Loucy (cell line): ENCODE results near the gene CD151.

Experiments
- H2AFZ ChIP-seq: fragments of 200-600 bp; sonication (generic); 2 replicates; pipeline ENCODE4 v1.6.0; 2016; ENCODE audit warnings: antibody characterized with exemption, mild to moderate bottlenecking, low read length, moderate library complexity
- H3F3A ChIP-seq: fragments of 200-600 bp; 2 replicates; pipeline ENCODE4 v1.6.0; 2016; ENCODE audit warnings: antibody characterized with exemption, low read depth, mild to moderate bottlenecking
- H3K27me3 ChIP-seq: fragments of 200-600 bp; sonication (generic); 2 replicates; pipeline ENCODE4 v1.6.1; 2014; ENCODE audit warnings: low read length, mild to moderate bottlenecking; ENCODE audit not compliant: insufficient read depth, poor library complexity, severe bottlenecking
- H3K36me3 ChIP-seq: fragments of 200-600 bp; sonication (generic); 2 replicates; pipeline ENCODE4 v1.6.1; 2016; ENCODE audit warnings: low read length; ENCODE audit not compliant: insufficient read depth
- H3K4me1 ChIP-seq: fragments of 200-600 bp; sonication (generic); 2 replicates; pipeline ENCODE4 v1.5.1; 2014; ENCODE audit warnings: low read length, mild to moderate bottlenecking; ENCODE audit not compliant: insufficient read depth, poor library complexity, severe bottlenecking
- H3K4me2 ChIP-seq: fragments of 200-600 bp; sonication (generic); 2 replicates; pipeline ENCODE4 v1.6.0; 2014; ENCODE audit warnings: antibody characterized with exemption, low read length, low read depth, mild to moderate bottlenecking; ENCODE audit not compliant: poor library complexity, severe bottlenecking
- H3K4me3 ChIP-seq: fragments of 200-600 bp; sonication (generic); 2 replicates; pipeline ENCODE4 v1.5.1; 2014; ENCODE audit warnings: low read length, mild to moderate bottlenecking, mixed read lengths; ENCODE audit not compliant: poor library complexity, severe bottlenecking
- H3K79me2 ChIP-seq: fragments of 200-600 bp; sonication (generic); 2 replicates; pipeline ENCODE4 v1.6.1; 2014; ENCODE audit warnings: low read length; ENCODE audit not compliant: insufficient read depth
- H3K9ac ChIP-seq: fragments of 200-600 bp; sonication (generic); 2 replicates; pipeline ENCODE4 v1.6.0; 2014; ENCODE audit warnings: mild to moderate bottlenecking, low read depth, low read length, moderate library complexity; ENCODE audit not compliant: poor library complexity, severe bottlenecking
- H3K9me2 ChIP-seq: fragments of 200-600 bp; sonication (generic); replicated peaks from 2 replicates; pipeline ENCODE4 v1.6.1; 2016; ENCODE audit warnings: low read depth, low read length, mixed read lengths
- H3K9me3 ChIP-seq: fragments of 200-600 bp; sonication (generic); 2 replicates; pipeline ENCODE4 v1.6.1; 2014; ENCODE audit warnings: mild to moderate bottlenecking, antibody characterized with exemption, low read length, low read depth; ENCODE audit not compliant: insufficient read depth
- H4K20me1 ChIP-seq: fragments of 200-600 bp; sonication (generic); 2 replicates; pipeline ENCODE4 v1.6.0; 2014; ENCODE audit warnings: antibody characterized with exemption, low read length, mild to moderate bottlenecking; ENCODE audit not compliant: insufficient read depth, poor library complexity, severe bottlenecking
- EZH2phosphoT487 ChIP-seq: fragments of 200-600 bp; IDR thresholded peaks from 2 replicates; pipeline ENCODE4 v1.6.1; 2018; ENCODE audit warnings: antibody characterized with exemption, mild to moderate bottlenecking, moderate library complexity, borderline replicate concordance
- TF ChIP-seq, protein P1 (sequence below): fragments of 200-600 bp; sonication (generic); conservative IDR thresholded peaks from 2 replicates; pipeline ENCODE4 v1.5.1; 2014; ENCODE audit warnings: mild to moderate bottlenecking, antibody characterized with exemption, low read length

CD151 gene

DNA sequence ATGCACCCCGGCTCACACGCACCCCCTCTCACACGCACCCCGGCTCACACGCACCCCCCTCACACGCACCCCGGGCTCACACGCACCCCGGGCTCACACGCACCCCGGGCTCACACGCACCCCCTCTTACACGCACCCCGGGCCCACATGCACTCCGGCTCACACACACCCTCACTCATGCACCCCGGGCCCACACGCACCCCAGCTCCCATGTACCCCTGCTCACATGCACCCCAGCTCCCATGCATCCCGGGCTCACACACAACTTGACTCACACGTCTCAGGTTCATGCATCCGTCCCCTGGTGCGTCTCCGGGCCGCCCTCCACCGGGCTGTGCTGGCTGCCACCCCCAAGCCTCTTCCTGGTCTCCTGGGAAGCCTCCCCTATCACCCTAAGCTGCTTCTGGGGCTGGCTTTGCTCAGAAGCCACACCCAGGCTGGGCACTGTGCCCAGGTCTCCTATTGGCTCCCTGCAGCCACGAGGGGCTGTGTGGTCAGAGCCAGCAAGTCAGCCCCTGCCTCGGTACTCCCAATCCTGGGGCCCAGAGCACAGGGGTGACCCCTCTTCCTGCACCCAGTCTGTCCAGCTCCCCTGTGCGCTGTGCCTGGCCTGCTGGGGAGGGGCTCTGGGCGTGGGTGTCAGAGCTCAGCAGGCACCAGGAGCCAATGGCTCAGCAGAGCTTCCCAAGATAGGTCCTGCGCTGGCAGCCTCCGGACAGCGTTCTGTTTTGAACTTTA lies 26.8 kb downstream of the CD151 start:
- peaks cover 3% of the 10 kb centered on the region for H3K4me1 ChIP-seq
- no peaks in the 10 kb centered on the region for H3K36me3 ChIP-seq
- H3K9ac ChIP-seq = no peak overlapping the region
- H3K9me3 ChIP-seq = no peaks in the 10 kb centered on the region
- no peak overlapping the region for H2AFZ ChIP-seq
- no peak overlapping the region for H3K4me2 ChIP-seq
- H3K9me2 ChIP-seq = no peaks in the 10 kb centered on the region
- TF ChIP-seq EZH2phosphoT487 = no peak
- TF ChIP-seq, protein P1, sequence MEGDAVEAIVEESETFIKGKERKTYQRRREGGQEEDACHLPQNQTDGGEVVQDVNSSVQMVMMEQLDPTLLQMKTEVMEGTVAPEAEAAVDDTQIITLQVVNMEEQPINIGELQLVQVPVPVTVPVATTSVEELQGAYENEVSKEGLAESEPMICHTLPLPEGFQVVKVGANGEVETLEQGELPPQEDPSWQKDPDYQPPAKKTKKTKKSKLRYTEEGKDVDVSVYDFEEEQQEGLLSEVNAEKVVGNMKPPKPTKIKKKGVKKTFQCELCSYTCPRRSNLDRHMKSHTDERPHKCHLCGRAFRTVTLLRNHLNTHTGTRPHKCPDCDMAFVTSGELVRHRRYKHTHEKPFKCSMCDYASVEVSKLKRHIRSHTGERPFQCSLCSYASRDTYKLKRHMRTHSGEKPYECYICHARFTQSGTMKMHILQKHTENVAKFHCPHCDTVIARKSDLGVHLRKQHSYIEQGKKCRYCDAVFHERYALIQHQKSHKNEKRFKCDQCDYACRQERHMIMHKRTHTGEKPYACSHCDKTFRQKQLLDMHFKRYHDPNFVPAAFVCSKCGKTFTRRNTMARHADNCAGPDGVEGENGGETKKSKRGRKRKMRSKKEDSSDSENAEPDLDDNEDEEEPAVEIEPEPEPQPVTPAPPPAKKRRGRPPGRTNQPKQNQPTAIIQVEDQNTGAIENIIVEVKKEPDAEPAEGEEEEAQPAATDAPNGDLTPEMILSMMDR = no peak
- no peaks in the 10 kb centered on the region for H3F3A ChIP-seq
- no peaks in the 10 kb centered on the region for H3K79me2 ChIP-seq
- H4K20me1 ChIP-seq = no peaks in the 10 kb centered on the region
- no peak overlapping the region for H3K4me3 ChIP-seq
- no peaks in the 10 kb centered on the region for H3K27me3 ChIP-seq

DNA sequence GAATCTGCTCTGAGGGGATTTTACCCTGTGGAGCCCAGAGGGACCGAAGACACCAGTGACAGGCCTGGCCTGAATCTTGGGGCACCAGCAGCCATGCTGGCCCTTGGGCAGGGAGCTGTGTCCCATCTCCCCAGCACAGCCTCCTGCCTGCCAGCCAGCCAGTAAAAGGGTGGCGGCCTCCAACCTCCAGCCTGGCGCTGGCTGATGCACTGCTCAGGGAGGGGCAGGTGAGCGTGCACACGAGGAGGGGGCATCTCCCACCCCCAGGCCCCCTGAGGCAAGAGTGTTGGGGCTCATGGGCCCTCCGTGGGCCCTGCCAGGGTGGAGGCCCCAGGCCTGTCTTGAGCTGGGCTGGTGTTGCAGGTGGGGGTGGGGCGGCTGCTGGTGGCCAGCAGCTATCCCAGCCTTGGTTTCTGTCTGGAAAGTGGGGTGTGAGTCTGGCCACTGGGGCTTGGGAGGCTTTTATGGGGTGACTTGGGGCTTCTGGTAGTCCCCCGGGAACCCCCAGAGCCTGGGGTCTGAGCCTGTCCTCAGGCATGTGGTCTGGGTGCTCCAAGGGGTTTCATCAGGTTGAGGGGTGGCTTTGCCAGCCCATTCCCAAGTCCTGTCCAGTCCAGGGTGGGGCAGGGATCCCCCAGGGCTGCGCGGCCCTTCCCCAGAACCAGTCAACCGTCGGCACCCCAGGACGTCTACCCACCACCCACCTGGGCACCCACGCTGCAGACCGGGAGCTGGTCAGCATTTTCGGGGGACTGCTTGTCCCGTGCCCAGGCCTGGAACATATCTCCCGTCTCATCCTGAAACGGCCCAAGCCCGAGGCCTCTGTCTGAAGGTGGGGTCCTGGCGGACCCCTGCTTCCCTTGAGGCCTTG lies 27.7 kb downstream of the CD151 start:
- H3K4me3 ChIP-seq = no peak overlapping the region
- H3K36me3 ChIP-seq = no peaks in the 10 kb centered on the region
- no peaks in the 10 kb centered on the region for H3K9me3 ChIP-seq
- no peaks in the 10 kb centered on the region for H4K20me1 ChIP-seq
- H3K4me2 ChIP-seq = no peak overlapping the region
- no peaks in the 10 kb centered on the region for H3F3A ChIP-seq
- H2AFZ ChIP-seq = no peak overlapping the region
- no peaks in the 10 kb centered on the region for H3K79me2 ChIP-seq
- no peaks in the 10 kb centered on the region for H3K27me3 ChIP-seq
- H3K4me1 ChIP-seq = peaks cover 3% of the 10 kb centered on the region
- no peaks in the 10 kb centered on the region for H3K9me2 ChIP-seq
- no peak overlapping the region for H3K9ac ChIP-seq
- TF ChIP-seq, protein P1 = no peak
- no peak for TF ChIP-seq EZH2phosphoT487

DNA sequence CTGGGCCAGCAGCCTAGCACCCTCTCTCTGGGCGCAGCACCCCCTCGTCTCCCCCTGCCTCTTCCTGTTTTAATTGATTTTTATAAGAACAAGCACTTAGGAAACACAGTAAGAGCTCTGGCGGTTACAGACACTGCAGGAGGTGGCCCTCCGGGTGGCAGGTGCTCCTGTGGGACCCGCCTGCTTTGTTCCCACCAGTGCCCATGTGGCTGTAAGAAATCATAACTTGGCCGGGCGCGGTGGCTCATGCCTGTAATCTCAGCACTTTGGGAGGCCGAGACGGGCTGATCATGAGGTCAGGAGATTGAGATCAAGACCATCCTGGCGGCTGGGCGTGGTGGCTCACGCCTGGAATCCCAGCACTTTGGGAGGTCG lies 28.3 kb downstream of the CD151 start:
- Histone ChIP-seq H3K9me3 (no peaks in the 10 kb centered on the region), H3K36me3 (no peaks in the 10 kb centered on the region), H3K4me1 (peaks cover 3% of the 10 kb centered on the region), H3K9ac (no peak overlapping the region), H3K9me2 (no peaks in the 10 kb centered on the region), H3F3A (no peaks in the 10 kb centered on the region), H4K20me1 (no peaks in the 10 kb centered on the region), H3K79me2 (no peaks in the 10 kb centered on the region), H2AFZ (no peak overlapping the region), H3K4me2 (no peak overlapping the region), H3K27me3 (no peaks in the 10 kb centered on the region), H3K4me3 (no peak overlapping the region)
- TF ChIP-seq EZH2phosphoT487 = no peak
- TF ChIP-seq, protein P1 = no peak
